ENCODE results near the gene GALNT17. TPM values are rescaled to one million over a fixed set of nuclear protein-coding genes. Genes with fewer than 3 reads are reported as not detected.

GALNT17 gene
- total RNA-seq, 1 experiment from 2014 or later = not detected

GRCh38 chr7:71497256-71497946 is 365.5 kb downstream of the GALNT17 start:
- ChIA-PET CTCF (no interaction called here), POLR2A (ENCODE audit: low non-redundant PET) (no interaction called here)
- no TSS peak for BruUV-seq (replicated peaks)
- intact Hi-C loops (cut with micrococcal nuclease; ENCODE audit: unreplicated experiment) = no loop called here
- no peaks in the 10 kb centered on the region for H3K36me3 ChIP-seq (ENCODE audit: insufficient read depth, low read length, poor library complexity, severe bottlenecking)
- no peak for DNase-seq (ENCODE audit: low spot score)
- H3K4me3 ChIP-seq (ENCODE audit: low read depth, low read length, poor library complexity, severe bottlenecking) = no peak overlapping the region
- H3K27me3 ChIP-seq (replicated peaks; ENCODE audit: insufficient read depth, low read depth, low read length, poor library complexity) = no peaks in the 10 kb centered on the region
- H3K4me1 ChIP-seq (ENCODE audit: insufficient read depth, low read length, poor library complexity, severe bottlenecking) = no peaks in the 10 kb centered on the region
- no peak overlapping the region for H3K27ac ChIP-seq (ENCODE audit: low read depth, low read length, poor library complexity, severe bottlenecking)
- TF ChIP-seq EZH2 (IDR thresholded peaks at IDR 0.05; ENCODE audit: borderline replicate concordance, low read depth, low read length, poor library complexity, severe bottlenecking) = no peak
- no peak for TF ChIP-seq CTCF (conservative IDR thresholded peaks at IDR 0.05; ENCODE audit: low read depth, low read length)
- peaks cover 25% of the 10 kb centered on the region for H3K9me3 ChIP-seq (ENCODE audit: low read depth, low read length, poor library complexity, severe bottlenecking)

GRCh38 chr7:71498381-71498780 is 366.4 kb downstream of the GALNT17 start:
- TF ChIP-seq CTCF (conservative IDR thresholded peaks at IDR 0.05; ENCODE audit: low read depth, low read length) (no peak), EZH2 (IDR thresholded peaks at IDR 0.05; ENCODE audit: borderline replicate concordance, low read depth, low read length, poor library complexity, severe bottlenecking) (no peak)
- intact Hi-C loops (cut with micrococcal nuclease; ENCODE audit: unreplicated experiment) = no loop called here
- BruUV-seq (replicated peaks) = no TSS peak
- H3K36me3 ChIP-seq (ENCODE audit: insufficient read depth, low read length, poor library complexity, severe bottlenecking) = no peaks in the 10 kb centered on the region
- H3K27ac ChIP-seq (ENCODE audit: low read depth, low read length, poor library complexity, severe bottlenecking) = no peak overlapping the region
- POLR2A ChIA-PET (ENCODE audit: low non-redundant PET) = no interaction called here
- H3K9me3 ChIP-seq (ENCODE audit: low read depth, low read length, poor library complexity, severe bottlenecking) = peaks cover 28% of the 10 kb centered on the region
- H3K27me3 ChIP-seq (replicated peaks; ENCODE audit: insufficient read depth, low read depth, low read length, poor library complexity) = no peaks in the 10 kb centered on the region
- H3K4me1 ChIP-seq (ENCODE audit: insufficient read depth, low read length, poor library complexity, severe bottlenecking) = no peaks in the 10 kb centered on the region
- no peak for DNase-seq (ENCODE audit: low spot score)
- no peak overlapping the region for H3K4me3 ChIP-seq (ENCODE audit: low read depth, low read length, poor library complexity, severe bottlenecking)
- CTCF ChIA-PET = no interaction called here

- CTCF ChIA-PET = no interaction called here
- Histone ChIP-seq H3K9me3 (ENCODE audit: low read depth, low read length, poor library complexity, severe bottlenecking) (peaks cover 30% of the 10 kb centered on the region), H3K36me3 (ENCODE audit: insufficient read depth, low read length, poor library complexity, severe bottlenecking) (no peaks in the 10 kb centered on the region), H3K27ac (ENCODE audit: low read depth, low read length, poor library complexity, severe bottlenecking) (no peak overlapping the region), H3K4me3 (ENCODE audit: low read depth, low read length, poor library complexity, severe bottlenecking) (no peak overlapping the region), H3K4me1 (ENCODE audit: insufficient read depth, low read length, poor library complexity, severe bottlenecking) (no peaks in the 10 kb centered on the region), H3K27me3 (replicated peaks; ENCODE audit: insufficient read depth, low read depth, low read length, poor library complexity) (no peaks in the 10 kb centered on the region)
- POLR2A ChIA-PET (ENCODE audit: low non-redundant PET) = no interaction called here
- no peak for TF ChIP-seq EZH2 (IDR thresholded peaks at IDR 0.05; ENCODE audit: borderline replicate concordance, low read depth, low read length, poor library complexity, severe bottlenecking)
- TF ChIP-seq CTCF (conservative IDR thresholded peaks at IDR 0.05; ENCODE audit: low read depth, low read length) = no peak
- no TSS peak for BruUV-seq (replicated peaks)
- intact Hi-C loops (cut with micrococcal nuclease; ENCODE audit: unreplicated experiment) = no loop called here
- DNase-seq (ENCODE audit: low spot score) = no peak
These were observed 372.9 kb downstream of the GALNT17 start for GRCh38 chr7:71504697-71505441.

Data from A673 (cell line).